Mesothelial cell of epicardium (in vitro differentiated cells): ENCODE results near the gene PLEKHS1. TPM values are rescaled to one million over a fixed set of nuclear protein-coding genes. Genes with fewer than 3 reads are reported as not detected.

Source experiments
- DNase-seq, 2 experiments: peaks; one replicate each; pipeline ENCODE4 v3.0.0; 2021; ENCODE audit warnings: low spot score in 2 of 2; ENCODE audit not compliant: unreplicated experiment in 2 of 2
- H3K27ac Mint-ChIP-seq: 2 replicates; pipeline ENCODE4 v1.8.0; 2021; ENCODE audit warnings: mixed read lengths
- H3K27me3 Mint-ChIP-seq: 2 replicates; pipeline ENCODE4 v1.8.0; 2021; ENCODE audit warnings: low read depth, mixed read lengths
- H3K36me3 Mint-ChIP-seq: 2 replicates; pipeline ENCODE4 v1.8.0; 2021; ENCODE audit warnings: mixed read lengths
- H3K4me1 Mint-ChIP-seq: 2 replicates; pipeline ENCODE4 v1.8.0; 2021; ENCODE audit warnings: mixed read lengths
- H3K4me3 Mint-ChIP-seq: 2 replicates; pipeline ENCODE4 v1.8.0; 2021; ENCODE audit warnings: mild to moderate bottlenecking, moderate library complexity, mixed read lengths
- H3K9me3 Mint-ChIP-seq: 2 replicates; pipeline ENCODE4 v1.8.0; 2021; ENCODE audit warnings: mixed read lengths
- total RNA-seq: library from RNA; stranded (reverse); gene quantifications from 3 replicates; pipeline ENCODE4 v1.2.1, GENCODE V29; 2021
- TF ChIP-seq, protein P1 (sequence below): fragments of 200-600 bp; sonication (generic); IDR thresholded peaks from one replicate; pipeline ENCODE4 v1.5.0; 2021; ENCODE audit warnings: antibody characterized with exemption; ENCODE audit not compliant: unreplicated experiment

PLEKHS1 gene
- not detected in 3 replicates for total RNA-seq

DNA sequence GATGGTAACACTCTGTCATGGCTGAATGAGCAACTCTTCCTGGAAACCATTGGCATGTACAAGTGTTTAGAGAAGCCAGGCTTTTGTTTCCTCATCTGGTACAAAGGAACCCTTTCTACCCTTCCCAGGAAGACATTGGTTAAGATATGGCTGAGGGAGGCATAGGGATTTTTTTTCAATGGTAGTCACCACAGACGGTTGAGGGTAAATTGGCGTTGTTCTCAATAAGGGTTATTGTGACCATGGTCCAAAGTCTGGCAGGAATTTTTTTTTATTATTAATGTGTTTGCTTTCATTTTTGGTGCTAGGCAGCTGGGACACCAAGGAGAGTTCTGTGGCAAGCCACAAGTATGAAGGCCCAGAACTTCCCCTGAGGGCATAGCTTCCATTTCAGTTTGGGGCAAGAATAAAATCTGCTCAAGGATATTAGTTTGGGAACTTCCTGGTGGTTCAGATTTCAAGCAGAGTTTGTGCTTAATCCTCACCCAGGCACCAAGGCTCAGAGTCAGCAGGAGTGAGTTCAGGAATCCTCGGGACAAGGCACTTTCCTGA is at the start of gene PLEKHS1:
PLEKHS1 (plus strand) TSS at position 502 of the 552 bp plus-strand sequence. CDS start 3,596 bp downstream, outside the sequence.
- H3K4me1 Mint-ChIP-seq: peaks cover 2% of the 10 kb centered on the region
- TF ChIP-seq, protein P1, sequence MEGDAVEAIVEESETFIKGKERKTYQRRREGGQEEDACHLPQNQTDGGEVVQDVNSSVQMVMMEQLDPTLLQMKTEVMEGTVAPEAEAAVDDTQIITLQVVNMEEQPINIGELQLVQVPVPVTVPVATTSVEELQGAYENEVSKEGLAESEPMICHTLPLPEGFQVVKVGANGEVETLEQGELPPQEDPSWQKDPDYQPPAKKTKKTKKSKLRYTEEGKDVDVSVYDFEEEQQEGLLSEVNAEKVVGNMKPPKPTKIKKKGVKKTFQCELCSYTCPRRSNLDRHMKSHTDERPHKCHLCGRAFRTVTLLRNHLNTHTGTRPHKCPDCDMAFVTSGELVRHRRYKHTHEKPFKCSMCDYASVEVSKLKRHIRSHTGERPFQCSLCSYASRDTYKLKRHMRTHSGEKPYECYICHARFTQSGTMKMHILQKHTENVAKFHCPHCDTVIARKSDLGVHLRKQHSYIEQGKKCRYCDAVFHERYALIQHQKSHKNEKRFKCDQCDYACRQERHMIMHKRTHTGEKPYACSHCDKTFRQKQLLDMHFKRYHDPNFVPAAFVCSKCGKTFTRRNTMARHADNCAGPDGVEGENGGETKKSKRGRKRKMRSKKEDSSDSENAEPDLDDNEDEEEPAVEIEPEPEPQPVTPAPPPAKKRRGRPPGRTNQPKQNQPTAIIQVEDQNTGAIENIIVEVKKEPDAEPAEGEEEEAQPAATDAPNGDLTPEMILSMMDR: no peak
- H3K27me3 Mint-ChIP-seq: peaks cover 12% of the 10 kb centered on the region
- no peak for DNase-seq
- H3K27ac Mint-ChIP-seq: no peak within 1 kb of the TSS
- no peaks in the 10 kb centered on the region for H3K9me3 Mint-ChIP-seq
- H3K36me3 Mint-ChIP-seq: no peaks in the 10 kb centered on the region
- H3K4me3 Mint-ChIP-seq: no peak within 1 kb of the TSS

GRCh38 chr10:113704637-113705343 is 46.7 kb upstream of the PLEKHS1 start:
- H3K36me3 Mint-ChIP-seq: peaks cover 14% of the 10 kb centered on the region
- H3K9me3 Mint-ChIP-seq: no peaks in the 10 kb centered on the region
- H3K4me3 Mint-ChIP-seq: no peak overlapping the region
- H3K27me3 Mint-ChIP-seq: no peaks in the 10 kb centered on the region
- no peak overlapping the region for H3K27ac Mint-ChIP-seq
- TF ChIP-seq, protein P1: peak; percentile 67
- peaks cover 15% of the 10 kb centered on the region for H3K4me1 Mint-ChIP-seq
- no peak for DNase-seq

DNA sequence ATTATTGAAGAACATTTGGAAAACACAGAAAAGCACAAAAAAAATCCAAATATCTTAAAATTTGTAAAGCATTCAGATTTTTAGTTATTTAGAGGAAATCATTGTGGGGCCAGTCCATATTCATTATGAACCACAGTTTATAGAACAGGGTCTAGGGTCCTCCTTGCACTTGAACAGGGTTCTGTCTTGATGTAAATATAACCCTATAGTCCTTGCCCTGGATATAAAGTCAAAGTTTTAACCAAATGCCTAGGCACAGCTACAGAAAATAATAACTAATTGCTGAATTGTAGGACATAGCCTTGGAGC is 46.2 kb upstream of the PLEKHS1 start:
- H3K27ac Mint-ChIP-seq: no peak overlapping the region
- H3K4me3 Mint-ChIP-seq: no peak overlapping the region
- H3K9me3 Mint-ChIP-seq: no peaks in the 10 kb centered on the region
- TF ChIP-seq, protein P1: no peak
- peaks cover 14% of the 10 kb centered on the region for H3K36me3 Mint-ChIP-seq
- peaks cover 18% of the 10 kb centered on the region for H3K4me1 Mint-ChIP-seq
- no peak for DNase-seq
- H3K27me3 Mint-ChIP-seq: no peaks in the 10 kb centered on the region

GRCh38 chr10:113706623-113707022 is 44.9 kb upstream of the PLEKHS1 start:
- Mint-ChIP-seq H3K4me1 (peaks cover 26% of the 10 kb centered on the region), H3K4me3 (no peak overlapping the region), H3K9me3 (no peaks in the 10 kb centered on the region), H3K36me3 (peaks cover 6% of the 10 kb centered on the region), H3K27ac (no peak overlapping the region), H3K27me3 (no peaks in the 10 kb centered on the region)
- TF ChIP-seq, protein P1: no peak
- no peak for DNase-seq

- Mint-ChIP-seq H3K27me3 (no peaks in the 10 kb centered on the region), H3K4me1 (peaks cover 29% of the 10 kb centered on the region), H3K9me3 (no peaks in the 10 kb centered on the region), H3K36me3 (peaks cover 3% of the 10 kb centered on the region), H3K27ac (peak overlapping the region; percentile 62), H3K4me3 (no peak overlapping the region)
- DNase-seq: no peak
- TF ChIP-seq, protein P1: no peak
These were observed 42.8 kb upstream of the PLEKHS1 start for GRCh38 chr10:113708640-113709039.
